ENCODE results near the gene SLC25A1. TPM values are rescaled to one million over a fixed set of nuclear protein-coding genes. Genes with fewer than 3 reads are reported as not detected.

The SLC25A1 gene
- total RNA-seq, 2 donors from 2014 or later = 111 to 119 TPM

DNA sequence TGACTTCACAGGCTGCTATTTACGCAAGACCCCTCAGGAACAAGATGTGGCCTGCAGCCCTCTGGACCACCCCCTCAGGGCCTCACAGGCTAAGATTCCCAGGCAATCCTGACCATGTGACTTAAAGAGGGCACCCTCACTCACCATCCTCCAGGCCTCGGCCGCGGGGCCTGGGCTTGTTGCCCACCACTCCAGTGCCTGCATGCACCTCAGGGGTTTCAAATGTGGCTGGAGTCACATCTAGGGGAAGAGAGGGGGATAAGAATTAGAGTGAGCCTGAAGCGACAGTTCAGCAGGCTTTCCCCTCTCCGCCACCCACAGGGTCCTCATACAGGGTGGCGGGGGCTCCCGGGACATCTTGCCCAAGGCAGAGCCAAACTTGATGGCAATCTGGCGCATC, 36.1 kb downstream of the SLC25A1 start:
- 97 to 100% methylated on average over 3 to 9 of the region's 9 CpGs for WGBS, 2 experiments (ENCODE audit: insufficient coverage in 1 of 2, insufficient read length in 1 of 2)
- Mint-ChIP-seq H3K4me3 (no peak overlapping the region), H3K36me3 (ENCODE audit: low read depth) (peaks cover 27% of the 10 kb centered on the region), H3K27me3 (ENCODE audit: insufficient read depth) (peaks cover 26% of the 10 kb centered on the region), H3K4me1 (peaks cover 5% of the 10 kb centered on the region), H3K9me3 (no peaks in the 10 kb centered on the region), H3K27ac (no peak overlapping the region)
- no peak for DNase-seq
- H3K9ac ChIP-seq (ENCODE audit: extremely low read depth, low read length, poor library complexity, severe bottlenecking) = no peak overlapping the region
- H3K4me3 ChIP-seq (ENCODE audit: low read length) = no peak overlapping the region
- TF ChIP-seq, protein P1, sequence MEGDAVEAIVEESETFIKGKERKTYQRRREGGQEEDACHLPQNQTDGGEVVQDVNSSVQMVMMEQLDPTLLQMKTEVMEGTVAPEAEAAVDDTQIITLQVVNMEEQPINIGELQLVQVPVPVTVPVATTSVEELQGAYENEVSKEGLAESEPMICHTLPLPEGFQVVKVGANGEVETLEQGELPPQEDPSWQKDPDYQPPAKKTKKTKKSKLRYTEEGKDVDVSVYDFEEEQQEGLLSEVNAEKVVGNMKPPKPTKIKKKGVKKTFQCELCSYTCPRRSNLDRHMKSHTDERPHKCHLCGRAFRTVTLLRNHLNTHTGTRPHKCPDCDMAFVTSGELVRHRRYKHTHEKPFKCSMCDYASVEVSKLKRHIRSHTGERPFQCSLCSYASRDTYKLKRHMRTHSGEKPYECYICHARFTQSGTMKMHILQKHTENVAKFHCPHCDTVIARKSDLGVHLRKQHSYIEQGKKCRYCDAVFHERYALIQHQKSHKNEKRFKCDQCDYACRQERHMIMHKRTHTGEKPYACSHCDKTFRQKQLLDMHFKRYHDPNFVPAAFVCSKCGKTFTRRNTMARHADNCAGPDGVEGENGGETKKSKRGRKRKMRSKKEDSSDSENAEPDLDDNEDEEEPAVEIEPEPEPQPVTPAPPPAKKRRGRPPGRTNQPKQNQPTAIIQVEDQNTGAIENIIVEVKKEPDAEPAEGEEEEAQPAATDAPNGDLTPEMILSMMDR (conservative IDR thresholded peaks at IDR 0.05) = no peak
- peaks cover 21% of the 10 kb centered on the region for H3K27me3 ChIP-seq (ENCODE audit: control insufficient read depth, insufficient read depth, low read length, poor library complexity, severe bottlenecking)
- H3K4me1 ChIP-seq (ENCODE audit: control insufficient read depth, insufficient read depth, low read length) = no peaks in the 10 kb centered on the region
- peaks cover 43% of the 10 kb centered on the region for H3K36me3 ChIP-seq (ENCODE audit: control insufficient read depth, insufficient read depth, low read length)
- no peaks in the 10 kb centered on the region for H3K9me3 ChIP-seq (ENCODE audit: control insufficient read depth, low read length)
- H3K27ac ChIP-seq (ENCODE audit: low read depth, low read length) = no peak overlapping the region

DNA sequence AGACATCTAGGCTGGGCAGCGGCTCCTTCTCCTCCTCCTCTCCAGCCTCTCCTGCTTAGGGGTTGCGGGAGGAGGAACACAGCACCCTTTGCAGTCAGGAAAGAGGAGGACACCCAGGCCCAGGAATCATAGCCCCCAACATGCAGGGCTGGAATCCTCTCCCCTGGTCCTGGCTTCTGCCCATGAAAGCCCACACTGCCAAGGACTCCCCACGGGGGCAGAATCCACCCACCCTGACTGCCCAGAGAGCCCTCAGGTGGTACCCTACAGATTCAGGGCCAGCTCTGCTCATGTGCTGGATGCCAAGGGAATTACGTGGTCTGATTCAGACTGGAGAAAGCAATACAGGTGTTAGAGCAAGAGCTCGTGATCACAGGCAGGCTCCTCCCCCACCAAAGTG, 38.6 kb downstream of the SLC25A1 start:
- no peaks in the 10 kb centered on the region for H3K4me1 ChIP-seq (ENCODE audit: control insufficient read depth, insufficient read depth, low read length)
- Mint-ChIP-seq H3K4me3 (no peak overlapping the region), H3K9me3 (no peaks in the 10 kb centered on the region), H3K4me1 (peaks cover 5% of the 10 kb centered on the region), H3K27me3 (ENCODE audit: insufficient read depth) (peaks cover 3% of the 10 kb centered on the region), H3K27ac (no peak overlapping the region), H3K36me3 (ENCODE audit: low read depth) (peaks cover 47% of the 10 kb centered on the region)
- no peak overlapping the region for H3K9ac ChIP-seq (ENCODE audit: extremely low read depth, low read length, poor library complexity, severe bottlenecking)
- no peak for DNase-seq
- peaks cover 61% of the 10 kb centered on the region for H3K36me3 ChIP-seq (ENCODE audit: control insufficient read depth, insufficient read depth, low read length)
- TF ChIP-seq, protein P1 (conservative IDR thresholded peaks at IDR 0.05) = no peak
- WGBS, 2 experiments (ENCODE audit: insufficient coverage in 1 of 2, insufficient read length in 1 of 2) = 97 to 100% methylated on average over 2 to 5 of the region's 5 CpGs
- H3K27ac ChIP-seq (ENCODE audit: low read depth, low read length) = no peak overlapping the region
- no peaks in the 10 kb centered on the region for H3K27me3 ChIP-seq (ENCODE audit: control insufficient read depth, insufficient read depth, low read length, poor library complexity, severe bottlenecking)
- no peak overlapping the region for H3K4me3 ChIP-seq (ENCODE audit: low read length)
- no peaks in the 10 kb centered on the region for H3K9me3 ChIP-seq (ENCODE audit: control insufficient read depth, low read length)

DNA sequence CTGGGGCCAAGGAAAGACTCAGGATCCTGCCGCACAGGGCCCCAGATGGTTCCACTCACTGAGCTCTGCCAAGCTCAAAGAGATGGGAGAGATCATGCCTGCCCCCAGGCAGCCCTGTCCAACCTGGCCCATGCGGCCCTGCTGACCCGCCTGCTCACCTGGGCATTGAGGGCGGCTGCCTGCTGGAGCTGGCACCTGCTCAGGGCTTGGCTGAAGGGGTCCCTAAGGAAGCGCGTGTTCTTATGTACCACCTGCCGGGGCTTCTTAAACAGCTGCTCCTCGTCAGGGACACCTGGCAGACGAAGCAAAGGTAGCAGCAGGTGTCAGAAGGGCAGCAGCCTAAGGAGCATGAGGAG, 39.6 kb downstream of the SLC25A1 start:
- Mint-ChIP-seq H3K4me1 (peaks cover 3% of the 10 kb centered on the region), H3K27ac (no peak overlapping the region), H3K36me3 (ENCODE audit: low read depth) (peaks cover 52% of the 10 kb centered on the region), H3K9me3 (no peaks in the 10 kb centered on the region), H3K4me3 (no peak overlapping the region), H3K27me3 (ENCODE audit: insufficient read depth) (no peaks in the 10 kb centered on the region)
- Histone ChIP-seq H3K27ac (ENCODE audit: low read depth, low read length) (no peak overlapping the region), H3K27me3 (ENCODE audit: control insufficient read depth, insufficient read depth, low read length, poor library complexity, severe bottlenecking) (no peaks in the 10 kb centered on the region), H3K36me3 (ENCODE audit: control insufficient read depth, insufficient read depth, low read length) (peaks cover 63% of the 10 kb centered on the region), H3K9me3 (ENCODE audit: control insufficient read depth, low read length) (no peaks in the 10 kb centered on the region), H3K4me1 (ENCODE audit: control insufficient read depth, insufficient read depth, low read length) (no peaks in the 10 kb centered on the region), H3K9ac (ENCODE audit: extremely low read depth, low read length, poor library complexity, severe bottlenecking) (no peak overlapping the region), H3K4me3 (ENCODE audit: low read length) (no peak overlapping the region)
- TF ChIP-seq, protein P1 (conservative IDR thresholded peaks at IDR 0.05) = no peak
- WGBS, 2 experiments (ENCODE audit: insufficient coverage in 1 of 2, insufficient read length in 1 of 2) = 95 to 99% methylated on average over 9 of the region's 9 CpGs
- no peak for DNase-seq
